PC-3 (cell line): Measurements from ENCODE around the gene CAP2. TPM values are rescaled to one million over a fixed set of nuclear protein-coding genes. Genes with fewer than 3 reads are reported as not detected.

Source experiments
- ATAC-seq: fragments of 200-7000 bp; cut with Tn5 transposase; 2 replicates; pipeline ENCODE4 v1.9.1; 2020; ENCODE audit warnings: mild to moderate bottlenecking, moderate library complexity
- BruUV-seq: library from RNA; stranded (reverse); fragments of 400-500 nt; replicated peaks from 2 replicates; lab custom pipeline; 2021; lab: Mats Ljungman, UMichigan
- CTCF ChIA-PET: fragments of 300-600 bp; sonication (Branson Sonifier 250); formaldehyde crosslinking; loops from one replicate; lab custom pipeline; 2022; ENCODE audit warnings: antibody characterized with exemption; lab: Charles Lee
- POLR2A ChIA-PET: fragments of 300-600 bp; sonication (Branson Sonifier 250); formaldehyde crosslinking; loops from one replicate; lab custom pipeline; 2022; ENCODE audit warnings: antibody characterized with exemption; ENCODE audit not compliant: unreplicated experiment; lab: Charles Lee
- DNase-seq: peaks from one replicate; pipeline ENCODE4 v3.0.0-alpha.2; 2015
- H2AFZ ChIP-seq: fragments of 300-600 bp; sonication (generic); 2 replicates; pipeline ENCODE4 v1.6.0; 2016; ENCODE audit warnings: antibody characterized with exemption, low read length
- H3F3A ChIP-seq: fragments of 300-600 bp; sonication (generic); one replicate; pipeline ENCODE4 v1.6.0; 2017; ENCODE audit warnings: antibody characterized with exemption, low read length, control low read depth, mild to moderate bottlenecking; ENCODE audit not compliant: unreplicated experiment
- H3K27ac ChIP-seq: fragments of 300-600 bp; sonication (generic); 2 replicates; pipeline ENCODE4 v1.5.1; 2016; ENCODE audit warnings: mild to moderate bottlenecking, low read length
- H3K27me3 ChIP-seq: fragments of 300-600 bp; sonication (generic); 2 replicates; pipeline ENCODE4 v1.6.1; 2016; ENCODE audit warnings: low read length, mixed read lengths
- H3K36me3 ChIP-seq: fragments of 300-600 bp; sonication (generic); 2 replicates; pipeline ENCODE4 v1.6.1; 2016; ENCODE audit warnings: low read depth, mixed run types, low read length, mixed read lengths
- H3K4me1 ChIP-seq: fragments of 300-600 bp; sonication (generic); 2 replicates; pipeline ENCODE4 v1.5.1; 2016; ENCODE audit warnings: low read length; ENCODE audit not compliant: insufficient read depth
- H3K4me2 ChIP-seq: fragments of 300-600 bp; sonication (generic); 2 replicates; pipeline ENCODE4 v1.6.0; 2016; ENCODE audit warnings: low read length
- H3K4me3 ChIP-seq: fragments of 300-600 bp; sonication (generic); 2 replicates; pipeline ENCODE4 v1.5.1; 2016; ENCODE audit warnings: mild to moderate bottlenecking, low read length, mixed read lengths
- H3K79me2 ChIP-seq: fragments of 300-600 bp; sonication (generic); 2 replicates; pipeline ENCODE4 v1.6.1; 2017; ENCODE audit warnings: low read length, mixed read lengths
- H3K9ac ChIP-seq: fragments of 300-600 bp; sonication (generic); 2 replicates; pipeline ENCODE4 v1.6.0; 2016; ENCODE audit warnings: mild to moderate bottlenecking, low read length
- H3K9me2 ChIP-seq: fragments of 300-600 bp; sonication (generic); replicated peaks from 2 replicates; pipeline ENCODE4 v1.6.1; 2016; ENCODE audit warnings: mixed run types, low read length, mixed read lengths
- H3K9me3 ChIP-seq: fragments of 300-600 bp; sonication (generic); 2 replicates; pipeline ENCODE4 v1.6.1; 2016; ENCODE audit warnings: low read length, mixed read lengths
- H4K20me1 ChIP-seq: fragments of 300-600 bp; sonication (generic); 2 replicates; pipeline ENCODE4 v1.6.1; 2016; ENCODE audit warnings: low read length, mixed read lengths
- EZH2 ChIP-seq: fragments of 300-600 bp; sonication (generic); IDR thresholded peaks from one replicate; pipeline ENCODE4 v1.6.1; 2017; ENCODE audit warnings: antibody characterized with exemption, mild to moderate bottlenecking, low read length; ENCODE audit not compliant: unreplicated experiment
- EZH2phosphoT487 ChIP-seq: fragments of 300-600 bp; sonication (generic); IDR thresholded peaks from 2 replicates; pipeline ENCODE4 v1.6.1; 2018; ENCODE audit warnings: mild to moderate bottlenecking, antibody characterized with exemption, low read length, borderline replicate concordance
- intact Hi-C: fragments of 100-400 bp; cut with micrococcal nuclease; formaldehyde crosslinking; loops from 2 replicates; pipeline ENCODE4 v1.9.0; 2023
- total RNA-seq: library from RNA; depleted of rRNA; stranded (reverse); fragments of >200 nt; gene quantifications from 2 replicates; pipeline ENCODE4 v1.2.3, GENCODE V29; 2014
- TF ChIP-seq, protein P1 (sequence below): fragments of 300-600 bp; sonication (generic); conservative IDR thresholded peaks from 2 replicates; pipeline ENCODE4 v1.5.1; 2017; ENCODE audit warnings: antibody characterized with exemption, low read depth, mild to moderate bottlenecking, low read length

Gene CAP2
- total RNA-seq, 1 experiment from 2014 or later: 8.2 TPM

DNA sequence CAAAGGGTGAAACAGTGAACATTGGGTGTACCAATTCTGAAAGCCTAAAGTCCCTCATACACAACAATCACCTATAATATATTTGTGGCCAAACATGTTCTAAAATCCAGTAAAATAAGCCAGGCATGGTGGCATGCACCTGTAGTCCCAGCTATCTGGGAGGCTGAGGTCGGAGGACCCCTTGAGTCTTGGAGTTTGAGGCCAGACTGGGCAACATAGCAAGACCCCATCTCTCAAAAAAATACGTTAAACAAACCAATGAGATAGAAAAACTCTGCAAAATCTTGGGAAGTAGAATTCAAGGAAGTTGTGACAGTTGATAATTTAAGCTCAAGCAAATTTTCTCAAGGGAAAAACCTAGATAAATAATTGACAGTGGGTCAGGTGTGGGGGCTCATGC is 92.6 kb downstream of the CAP2 start:
- ATAC-seq (no peak), DNase-seq (no peak)
- H3K79me2 ChIP-seq: no peaks in the 10 kb centered on the region
- H4K20me1 ChIP-seq: no peaks in the 10 kb centered on the region
- no peak overlapping the region for H3K4me3 ChIP-seq
- no peaks in the 10 kb centered on the region for H3F3A ChIP-seq
- ChIA-PET CTCF (no interaction called here), POLR2A (no interaction called here)
- TF ChIP-seq, protein P1, sequence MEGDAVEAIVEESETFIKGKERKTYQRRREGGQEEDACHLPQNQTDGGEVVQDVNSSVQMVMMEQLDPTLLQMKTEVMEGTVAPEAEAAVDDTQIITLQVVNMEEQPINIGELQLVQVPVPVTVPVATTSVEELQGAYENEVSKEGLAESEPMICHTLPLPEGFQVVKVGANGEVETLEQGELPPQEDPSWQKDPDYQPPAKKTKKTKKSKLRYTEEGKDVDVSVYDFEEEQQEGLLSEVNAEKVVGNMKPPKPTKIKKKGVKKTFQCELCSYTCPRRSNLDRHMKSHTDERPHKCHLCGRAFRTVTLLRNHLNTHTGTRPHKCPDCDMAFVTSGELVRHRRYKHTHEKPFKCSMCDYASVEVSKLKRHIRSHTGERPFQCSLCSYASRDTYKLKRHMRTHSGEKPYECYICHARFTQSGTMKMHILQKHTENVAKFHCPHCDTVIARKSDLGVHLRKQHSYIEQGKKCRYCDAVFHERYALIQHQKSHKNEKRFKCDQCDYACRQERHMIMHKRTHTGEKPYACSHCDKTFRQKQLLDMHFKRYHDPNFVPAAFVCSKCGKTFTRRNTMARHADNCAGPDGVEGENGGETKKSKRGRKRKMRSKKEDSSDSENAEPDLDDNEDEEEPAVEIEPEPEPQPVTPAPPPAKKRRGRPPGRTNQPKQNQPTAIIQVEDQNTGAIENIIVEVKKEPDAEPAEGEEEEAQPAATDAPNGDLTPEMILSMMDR: no peak
- TF ChIP-seq EZH2 (no peak), EZH2phosphoT487 (no peak)
- no peaks in the 10 kb centered on the region for H3K9me2 ChIP-seq
- H3K36me3 ChIP-seq: peaks cover 3% of the 10 kb centered on the region; the same call in 1 of the 2 replicates
- H3K27me3 ChIP-seq: no peaks in the 10 kb centered on the region
- H3K4me2 ChIP-seq: no peak overlapping the region
- H3K4me1 ChIP-seq: no peaks in the 10 kb centered on the region
- H2AFZ ChIP-seq: no peak overlapping the region
- no peaks in the 10 kb centered on the region for H3K9me3 ChIP-seq
- no peak overlapping the region for H3K27ac ChIP-seq
- intact Hi-C loops: no loop called here
- no TSS peak for BruUV-seq
- H3K9ac ChIP-seq: no peak overlapping the region

DNA sequence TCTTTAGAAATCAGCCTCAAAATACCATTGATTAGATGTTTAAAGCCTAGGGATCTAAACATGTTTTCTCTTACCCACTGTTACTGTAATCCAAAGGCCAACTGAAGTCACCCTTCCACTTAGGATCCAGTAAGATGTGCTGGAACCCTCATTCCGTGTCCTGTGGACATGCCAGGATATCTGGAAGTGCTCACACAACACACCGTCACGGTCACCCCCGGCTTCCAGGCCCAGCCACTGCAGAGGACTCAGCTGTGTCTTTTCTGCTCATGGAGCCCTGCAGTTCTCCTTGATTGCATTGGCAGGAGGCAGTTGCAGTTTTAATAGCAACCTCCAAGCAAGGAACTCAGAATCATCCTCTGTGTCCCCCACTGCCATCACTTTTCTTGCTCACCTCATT is 93.3 kb downstream of the CAP2 start:
- ChIA-PET POLR2A (no interaction called here), CTCF (no interaction called here)
- no TSS peak for BruUV-seq
- Histone ChIP-seq H3K36me3 (peaks cover 3% of the 10 kb centered on the region; the same call in 1 of the 2 replicates), H2AFZ (no peak overlapping the region), H4K20me1 (no peaks in the 10 kb centered on the region), H3K4me1 (no peaks in the 10 kb centered on the region), H3K4me2 (no peak overlapping the region), H3K27me3 (no peaks in the 10 kb centered on the region), H3K79me2 (no peaks in the 10 kb centered on the region), H3K4me3 (no peak overlapping the region), H3K9me3 (no peaks in the 10 kb centered on the region), H3K9ac (no peak overlapping the region), H3K9me2 (no peaks in the 10 kb centered on the region), H3F3A (no peaks in the 10 kb centered on the region), H3K27ac (no peak overlapping the region)
- intact Hi-C loops: no loop called here
- TF ChIP-seq EZH2 (no peak), EZH2phosphoT487 (no peak)
- TF ChIP-seq, protein P1: no peak
- DNase-seq: no peak
- no peak for ATAC-seq

DNA sequence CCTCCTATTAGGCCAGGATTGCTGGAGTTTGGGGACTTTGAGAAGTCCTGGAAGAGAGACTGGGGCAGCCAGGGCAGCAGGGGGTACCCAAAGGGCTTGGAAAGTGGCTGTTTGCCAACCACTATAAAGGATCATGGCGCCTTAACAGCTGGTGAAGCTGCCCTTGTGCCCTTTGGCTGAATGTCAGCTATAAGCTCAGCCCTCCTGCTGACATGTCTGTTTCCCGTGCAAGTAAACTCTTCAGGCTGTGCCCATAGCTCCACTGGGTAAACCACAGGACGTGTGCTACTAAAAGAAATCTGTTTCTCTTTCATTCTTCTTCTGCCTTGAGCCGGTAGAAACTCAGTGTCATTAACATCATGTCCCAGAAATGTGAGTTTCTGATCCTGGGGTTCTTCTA is 97.3 kb downstream of the CAP2 start:
- TF ChIP-seq EZH2phosphoT487 (no peak), EZH2 (no peak)
- TF ChIP-seq, protein P1: no peak
- intact Hi-C loops: no loop called here
- Histone ChIP-seq H4K20me1 (no peaks in the 10 kb centered on the region), H3K4me1 (no peaks in the 10 kb centered on the region), H2AFZ (no peak overlapping the region), H3K9me2 (no peaks in the 10 kb centered on the region), H3K27me3 (no peaks in the 10 kb centered on the region), H3K4me3 (no peak overlapping the region), H3K4me2 (no peak overlapping the region), H3F3A (no peaks in the 10 kb centered on the region), H3K9me3 (no peaks in the 10 kb centered on the region), H3K27ac (no peak overlapping the region), H3K9ac (no peak overlapping the region), H3K79me2 (no peaks in the 10 kb centered on the region), H3K36me3 (peaks cover 7% of the 10 kb centered on the region; the same call in 1 of the 2 replicates)
- BruUV-seq: no TSS peak
- ChIA-PET CTCF (no interaction called here), POLR2A (no interaction called here)
- ATAC-seq (no peak), DNase-seq (no peak)
